ENCODE results near the gene VWA5B1.
"Not testable (repeated sequence)": the region's sequence is repeated elsewhere in the genome, so short reads cannot be mapped to it uniquely, and the experiment has no call there.

VWA5B1 gene

DNA sequence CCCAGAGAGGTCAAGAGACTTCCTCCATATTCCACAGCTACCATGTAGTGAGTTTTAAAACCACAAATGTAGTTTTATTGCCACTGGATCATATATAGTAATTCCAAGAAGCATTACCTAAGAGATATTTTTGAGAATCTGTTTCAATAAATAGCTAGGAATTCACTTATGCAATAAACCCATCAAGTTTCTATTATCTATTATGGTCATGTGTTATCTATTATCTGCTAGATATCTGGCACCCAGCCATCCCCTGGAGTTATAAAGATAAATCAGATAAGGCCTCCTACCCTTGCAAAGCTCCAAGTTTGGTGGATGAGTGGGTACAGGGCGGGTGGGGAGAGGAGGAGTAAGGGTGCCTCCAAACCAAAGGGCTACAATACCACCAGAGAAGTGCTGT, 10.3 kb upstream of the VWA5B1 start:
- no peak for DNase-seq

DNA sequence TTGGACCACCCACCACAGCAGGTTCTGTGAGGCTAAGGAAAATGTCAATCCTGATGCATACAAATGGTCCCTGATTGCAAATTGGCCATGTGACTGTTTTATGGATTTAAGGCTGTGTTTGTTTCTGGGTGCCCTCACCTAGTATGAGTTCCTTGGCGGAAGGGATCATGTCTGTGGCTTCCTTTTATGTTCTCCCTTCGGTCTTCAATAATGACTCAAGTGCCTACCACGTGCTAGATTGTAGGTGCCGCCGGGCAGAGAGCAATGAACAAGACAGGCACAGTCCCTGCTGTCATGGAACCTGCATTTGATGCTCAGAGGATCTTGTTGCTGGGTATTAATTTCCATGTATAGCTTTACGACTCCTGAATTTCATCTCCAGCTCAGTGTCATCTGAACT, 9.8 kb upstream of the VWA5B1 start:
- no peak for DNase-seq

DNA sequence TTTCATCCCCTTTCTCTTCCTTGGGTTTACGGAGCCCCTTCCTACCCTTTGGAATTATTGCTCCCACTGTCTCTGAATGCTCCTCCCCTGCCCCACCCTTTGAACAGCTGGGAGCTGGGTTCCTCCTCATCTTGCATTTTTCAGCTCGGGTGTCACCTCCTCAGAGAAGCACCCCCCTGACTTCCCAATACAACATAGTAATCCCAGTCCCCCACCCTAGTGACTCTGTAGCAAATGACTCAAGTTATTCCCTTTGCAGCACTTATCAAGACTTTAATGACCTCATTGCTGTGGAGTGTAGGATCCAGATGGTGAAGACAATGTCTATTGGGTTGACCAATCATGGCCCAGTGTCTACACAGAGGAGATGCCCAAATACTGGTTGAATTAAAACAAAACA, 8.9 kb upstream of the VWA5B1 start:
- DNase-seq, result no peak

DNA sequence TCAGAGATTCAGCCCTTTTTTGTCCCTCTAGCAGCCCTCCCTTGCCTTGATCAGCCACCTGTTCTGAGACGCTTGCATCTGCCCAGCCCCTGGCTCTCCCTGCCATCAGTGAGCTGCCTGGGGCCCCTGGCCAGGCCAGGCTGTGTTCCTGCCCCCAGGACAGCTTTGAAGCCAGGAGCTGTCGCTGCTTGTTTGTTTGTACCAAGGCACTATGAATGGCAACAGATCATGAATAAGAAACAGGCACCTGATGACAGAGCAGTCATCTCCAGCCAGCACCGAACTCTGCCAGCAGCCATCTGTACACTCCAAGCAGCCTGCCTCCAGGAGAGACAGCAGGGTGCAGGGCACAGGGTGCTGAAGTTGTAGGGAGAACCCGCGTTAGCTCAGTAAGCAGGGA, 8.1 kb upstream of the VWA5B1 start:
- no peak for DNase-seq

DNA sequence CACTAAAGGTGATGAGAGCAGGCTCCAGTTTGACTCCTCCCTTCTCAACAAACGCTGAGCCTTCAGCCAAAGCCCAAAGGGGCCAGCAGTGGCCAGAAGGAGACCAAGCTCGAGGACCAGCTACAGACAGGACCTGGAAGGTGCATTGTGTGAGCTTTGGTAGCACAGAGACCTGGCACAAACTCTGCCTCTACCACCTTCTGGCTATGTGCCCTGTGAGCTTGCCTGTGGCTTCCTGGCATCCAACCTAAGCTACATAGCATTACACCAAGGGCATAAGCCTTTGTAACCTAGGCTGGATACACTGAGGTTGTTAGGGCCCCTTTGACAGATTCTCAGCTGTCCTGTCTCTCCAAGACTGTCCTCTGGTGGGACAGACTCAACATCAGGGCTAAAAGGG, 6.6 kb upstream of the VWA5B1 start:
- no peak for DNase-seq

DNA sequence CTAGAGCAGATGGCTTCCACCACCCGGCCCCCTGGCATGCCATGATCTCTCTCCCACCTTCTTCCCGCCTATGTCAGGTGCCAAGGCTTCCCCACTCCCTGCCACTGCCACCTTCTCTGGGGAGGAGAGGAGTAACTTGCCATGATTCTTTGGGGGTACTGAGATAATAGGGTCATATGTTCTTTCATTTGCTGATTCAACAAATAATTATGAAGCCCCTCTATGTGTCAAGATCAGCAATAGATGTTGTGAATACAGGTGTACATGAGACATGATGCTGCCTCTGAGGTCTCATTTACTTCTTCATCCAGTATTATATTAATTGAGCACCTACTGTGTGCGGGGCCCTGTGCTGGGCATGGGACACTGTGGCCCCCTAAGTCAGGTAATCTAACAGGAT, 6.0 kb upstream of the VWA5B1 start:
- DNase-seq, result no peak

DNA sequence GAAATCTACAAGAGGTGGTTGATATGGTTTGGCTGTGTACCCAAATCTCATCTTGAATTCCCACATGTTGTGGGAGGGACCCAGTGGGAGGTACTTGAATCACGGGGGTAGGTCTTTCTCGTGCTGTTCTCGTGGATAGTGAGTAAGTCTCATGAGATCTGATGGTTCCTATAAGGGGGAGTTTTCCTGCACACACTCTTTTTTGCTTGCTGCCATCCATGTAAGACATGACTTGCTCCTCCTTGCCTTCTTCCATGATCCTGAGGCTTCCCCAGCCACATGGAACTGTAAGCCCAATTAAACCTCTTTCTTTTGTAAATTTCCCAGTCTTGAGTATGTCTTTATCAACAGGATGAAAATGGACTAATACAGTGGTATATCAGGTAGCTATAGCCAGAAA, 5.2 kb upstream of the VWA5B1 start:
- DNase-seq, result no peak

DNA sequence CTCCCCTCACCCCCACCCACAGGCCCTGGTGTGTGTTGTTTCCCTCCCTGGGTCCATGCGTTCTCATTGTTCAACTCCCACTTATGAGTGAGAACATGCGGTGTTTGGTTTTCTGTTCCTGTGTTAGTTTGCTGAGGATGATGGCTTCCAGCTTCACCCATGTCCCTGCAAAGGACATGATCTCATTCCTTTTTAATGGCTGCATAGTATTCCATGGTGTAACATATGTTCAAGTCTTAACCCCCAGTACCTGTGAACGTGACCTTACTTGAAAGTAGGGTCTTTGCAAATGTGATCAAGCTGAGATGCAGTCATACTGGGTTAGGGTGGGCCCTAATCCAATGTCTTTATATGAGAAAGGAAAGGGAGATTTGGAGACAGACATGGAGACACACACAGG, 3.0 kb upstream of the VWA5B1 start:
- not testable (repeated sequence) for DNase-seq

DNA sequence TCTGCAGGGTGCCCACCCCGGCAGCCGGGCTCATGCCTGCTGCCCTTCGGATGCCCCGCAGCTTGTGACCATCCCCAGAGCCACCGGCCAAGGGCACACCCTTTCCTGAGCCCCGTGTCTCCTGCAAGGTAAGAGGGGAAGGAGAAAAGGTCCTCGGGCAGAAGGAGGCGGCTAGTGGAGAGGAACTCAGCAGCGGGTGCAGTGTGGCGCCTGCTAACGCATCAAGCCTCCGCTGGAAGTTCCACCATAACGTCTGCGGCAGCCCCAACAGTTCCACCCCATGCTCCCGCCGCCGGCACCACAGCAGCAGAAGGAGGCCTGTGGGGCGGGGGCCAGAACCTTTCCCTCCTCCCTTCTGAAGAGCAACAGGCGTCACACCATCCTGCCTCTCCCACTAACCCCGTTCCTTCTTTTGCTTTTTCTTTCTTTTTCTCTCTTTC, 990 bp downstream of the VWA5B1 start:
- no peak for DNase-seq

DNA sequence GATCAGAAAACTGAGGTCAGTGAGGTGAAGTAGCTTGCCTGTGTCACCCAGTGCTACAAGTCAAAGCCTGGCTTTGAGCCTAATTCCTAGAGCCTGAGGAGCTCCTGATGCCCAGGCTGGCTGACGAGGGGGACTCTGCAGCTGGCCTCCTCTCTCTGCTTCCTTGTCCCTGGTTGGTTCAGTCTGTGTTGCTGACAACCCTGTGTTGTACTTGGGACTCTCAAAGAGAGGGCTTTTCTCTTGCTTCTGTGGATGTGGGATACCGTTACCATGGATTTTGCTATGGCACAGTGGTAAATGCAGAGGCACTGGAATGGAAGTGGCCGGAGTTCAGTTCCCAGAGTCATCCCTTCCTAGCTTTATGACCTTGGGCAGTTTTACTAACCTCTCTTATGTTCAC, 8.0 kb downstream of the VWA5B1 start:
- DNase-seq, result no peak

DNA sequence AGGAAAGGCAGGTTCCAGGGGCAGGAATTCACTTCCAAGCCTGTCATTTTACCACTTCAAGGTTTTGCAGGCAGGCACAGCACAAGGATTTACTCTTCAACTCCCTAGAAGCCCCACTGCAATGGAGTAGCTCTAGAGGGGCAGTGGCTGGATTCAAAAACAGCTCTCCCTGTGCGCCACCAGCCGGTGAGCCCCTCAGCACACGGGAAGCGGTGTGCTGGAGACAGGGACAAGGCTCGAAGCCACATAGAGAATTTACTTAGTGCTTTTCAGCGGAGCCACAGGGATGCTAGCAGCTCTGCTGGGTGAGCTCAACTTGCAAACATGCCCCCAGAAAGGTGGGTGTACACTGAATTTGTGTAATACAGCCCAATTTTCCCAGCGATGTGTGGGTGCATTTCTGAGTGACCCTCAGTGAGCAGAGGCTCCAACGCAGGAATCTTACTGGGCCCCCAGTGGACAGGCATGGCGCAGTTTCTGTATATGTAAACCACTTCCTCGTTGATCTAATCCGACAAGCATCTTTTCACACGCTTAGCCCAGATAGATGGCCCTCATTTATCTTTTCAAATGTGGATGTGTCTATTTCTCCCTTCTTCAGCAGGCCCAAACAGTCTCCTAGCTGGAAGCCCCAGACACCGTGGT, 10.9 kb downstream of the VWA5B1 start:
- no peak for DNase-seq

DNA sequence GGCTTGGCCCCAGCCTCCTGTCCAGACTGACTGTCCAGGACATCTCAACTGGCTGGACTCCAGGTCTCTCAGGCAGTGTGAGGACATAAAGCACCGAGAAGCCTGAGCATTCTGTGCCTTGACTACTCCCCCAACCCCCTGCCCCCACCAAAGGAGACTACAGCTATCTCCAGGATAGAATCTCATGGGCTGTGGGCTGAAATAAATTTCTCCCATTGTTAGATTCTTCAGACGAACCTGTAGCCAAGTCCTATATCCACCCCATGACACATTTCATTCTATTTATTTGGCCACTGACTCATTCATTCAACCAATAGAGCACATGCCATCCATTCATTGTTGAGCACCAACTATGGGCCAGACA, 11.4 kb downstream of the VWA5B1 start:
- no peak for DNase-seq

DNA sequence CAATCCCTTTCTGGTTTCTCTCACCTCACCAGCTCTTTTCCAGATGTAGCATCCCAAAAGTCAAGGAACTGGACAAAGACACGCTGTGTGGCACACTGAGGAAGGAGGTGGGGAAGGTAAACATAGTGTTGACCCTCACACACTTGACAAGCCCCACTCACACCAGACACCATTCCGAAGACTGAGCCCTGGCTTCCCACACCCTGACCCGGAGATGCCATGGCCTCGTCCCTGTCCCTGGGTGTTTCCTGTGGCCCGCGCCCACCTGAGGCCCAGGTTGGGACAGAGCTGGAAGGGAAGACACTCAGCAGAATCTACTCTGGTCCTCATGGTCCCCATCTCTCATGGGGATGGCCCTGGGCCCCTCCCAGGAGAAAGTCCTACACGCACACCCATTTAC, 16.4 kb downstream of the VWA5B1 start:
- DNase-seq, result no peak

DNA sequence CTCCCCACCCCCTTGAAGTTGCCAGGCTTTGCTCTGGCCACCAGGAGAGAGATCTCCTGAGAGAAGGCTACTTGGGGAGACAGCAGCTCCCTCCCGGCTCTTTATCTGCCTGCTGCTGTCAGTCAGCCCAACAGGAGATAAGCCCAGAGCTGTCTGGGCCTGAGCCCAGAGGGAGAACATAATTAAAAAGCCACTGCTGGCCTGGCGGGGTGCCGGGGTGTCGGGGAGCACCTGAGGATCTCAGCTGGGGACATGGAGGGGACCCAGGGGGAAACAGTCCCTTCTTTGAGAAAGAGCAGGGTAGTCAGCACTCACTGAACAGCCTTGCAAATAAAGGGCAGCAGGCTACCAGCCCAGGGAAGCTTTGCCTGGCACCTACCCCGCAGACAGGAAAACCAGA, 17.9 kb downstream of the VWA5B1 start:
- no peak for DNase-seq

DNA sequence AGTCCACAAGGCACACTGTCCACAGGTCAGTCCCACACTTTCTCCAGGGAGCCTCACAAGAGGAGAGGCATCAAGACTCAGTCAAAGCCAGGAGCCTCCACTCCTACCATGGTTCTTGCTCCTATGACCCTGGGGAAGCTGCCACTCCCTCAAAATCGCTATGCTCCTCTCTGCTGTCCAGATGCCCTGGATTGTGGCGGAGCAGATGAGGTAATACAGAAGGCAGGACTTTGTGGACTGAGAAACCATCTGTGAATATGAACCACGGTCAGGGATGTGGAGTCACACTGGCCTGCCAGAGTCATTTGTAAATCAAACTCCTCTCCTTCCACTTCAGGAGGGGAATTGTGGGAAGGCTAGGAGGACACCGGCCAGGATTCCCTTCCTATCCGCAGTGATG, 20.6 kb downstream of the VWA5B1 start:
- DNase-seq, result no peak

DNA sequence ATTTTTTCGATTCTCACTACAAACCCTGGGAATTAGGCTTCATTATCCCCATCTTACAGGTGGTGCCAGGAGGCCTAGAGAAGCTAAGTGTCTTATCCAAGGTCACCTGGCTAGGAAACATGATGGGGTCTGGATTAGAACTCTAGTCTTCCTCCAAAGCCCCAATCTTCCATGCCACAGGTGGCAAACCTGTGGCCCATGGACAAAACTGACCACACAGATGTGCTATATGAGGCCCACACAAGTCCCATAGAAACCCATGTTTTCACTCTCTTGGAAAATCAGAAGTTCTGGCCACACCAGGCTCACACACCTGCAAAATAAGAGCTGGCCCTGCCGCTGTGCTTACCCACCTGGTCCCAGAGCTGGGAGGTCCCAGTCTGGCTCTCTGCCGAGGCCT, 21.6 kb downstream of the VWA5B1 start:
- DNase-seq, result no peak

DNA sequence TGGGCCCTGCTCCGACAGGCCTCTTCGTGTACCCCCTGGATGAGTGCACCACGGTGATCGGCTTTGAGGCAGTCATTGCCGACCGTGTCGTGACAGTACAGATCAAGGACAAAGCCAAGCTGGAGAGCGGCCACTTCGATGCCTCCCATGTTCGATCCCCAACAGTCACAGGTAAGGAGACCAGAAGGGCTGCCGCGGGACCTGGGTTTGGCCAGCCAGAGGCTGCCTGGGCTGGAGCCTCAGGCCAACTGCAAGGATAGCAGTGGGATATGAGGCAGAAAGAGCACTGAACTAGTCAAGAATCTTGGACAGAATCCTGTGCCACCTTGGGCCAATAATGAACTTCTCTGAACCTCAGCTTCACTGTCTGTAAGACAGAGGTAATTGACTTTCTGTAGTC, 22.1 kb downstream of the VWA5B1 start:
- DNase-seq, result no peak

DNA sequence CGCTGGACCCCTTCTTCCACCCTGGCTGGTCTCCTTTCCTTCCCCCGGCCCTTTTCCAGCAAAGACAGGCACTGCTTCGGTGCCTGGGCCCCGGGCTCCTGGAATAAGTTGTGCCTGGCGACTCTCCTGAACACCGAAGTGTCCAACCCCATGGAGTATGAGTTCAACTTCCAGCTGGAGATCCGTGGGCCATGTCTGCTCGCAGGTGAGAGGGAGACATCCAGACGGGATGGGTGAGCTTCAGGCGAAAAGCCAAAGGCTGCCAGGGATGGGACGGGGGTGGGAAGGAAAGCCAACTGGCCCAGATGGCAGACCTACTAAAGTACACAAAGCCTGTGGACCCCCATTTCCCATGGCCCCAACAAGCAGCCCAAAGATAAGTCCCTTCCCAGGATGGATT, 26.8 kb downstream of the VWA5B1 start:
- no peak for DNase-seq

DNA sequence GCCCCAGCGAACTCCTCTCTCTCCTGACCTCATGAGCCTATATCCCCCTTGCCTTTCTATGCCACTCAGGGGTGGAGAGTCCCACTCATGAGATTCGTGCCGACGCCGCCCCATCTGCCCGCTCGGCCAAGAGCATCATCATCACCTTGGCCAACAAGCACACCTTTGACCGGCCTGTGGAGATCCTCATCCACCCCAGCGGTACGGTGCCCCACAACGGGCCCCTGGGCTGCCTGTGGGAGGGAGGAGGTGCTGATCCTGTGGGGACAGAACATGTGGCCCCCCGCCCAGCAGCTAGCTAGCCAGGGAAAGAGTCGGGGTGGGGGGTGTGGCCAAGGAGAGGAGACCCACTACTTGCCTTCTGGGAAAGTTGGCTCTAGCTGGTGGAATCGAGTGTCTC, 27.8 kb downstream of the VWA5B1 start:
- no peak for DNase-seq

DNA sequence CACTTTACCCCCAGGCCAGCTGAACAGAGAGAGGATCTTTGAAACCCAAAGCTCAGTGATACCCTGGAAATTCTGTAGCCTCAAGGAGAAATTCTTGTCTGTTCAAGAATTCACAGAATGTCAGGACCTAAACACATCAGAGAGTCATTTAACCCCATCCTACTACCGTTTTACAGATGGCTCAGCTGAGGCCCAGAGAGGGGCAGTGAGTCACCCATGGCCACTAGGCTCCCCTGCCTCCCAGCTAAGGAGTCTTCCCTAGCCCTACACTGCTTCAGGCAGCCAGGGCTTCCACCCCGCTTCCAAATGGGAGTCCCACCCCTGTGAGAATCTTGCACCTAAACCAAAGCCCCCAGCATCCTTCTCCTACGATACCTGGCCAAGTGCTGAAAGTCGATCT, 28.3 kb downstream of the VWA5B1 start:
- DNase-seq, result no peak

DNA sequence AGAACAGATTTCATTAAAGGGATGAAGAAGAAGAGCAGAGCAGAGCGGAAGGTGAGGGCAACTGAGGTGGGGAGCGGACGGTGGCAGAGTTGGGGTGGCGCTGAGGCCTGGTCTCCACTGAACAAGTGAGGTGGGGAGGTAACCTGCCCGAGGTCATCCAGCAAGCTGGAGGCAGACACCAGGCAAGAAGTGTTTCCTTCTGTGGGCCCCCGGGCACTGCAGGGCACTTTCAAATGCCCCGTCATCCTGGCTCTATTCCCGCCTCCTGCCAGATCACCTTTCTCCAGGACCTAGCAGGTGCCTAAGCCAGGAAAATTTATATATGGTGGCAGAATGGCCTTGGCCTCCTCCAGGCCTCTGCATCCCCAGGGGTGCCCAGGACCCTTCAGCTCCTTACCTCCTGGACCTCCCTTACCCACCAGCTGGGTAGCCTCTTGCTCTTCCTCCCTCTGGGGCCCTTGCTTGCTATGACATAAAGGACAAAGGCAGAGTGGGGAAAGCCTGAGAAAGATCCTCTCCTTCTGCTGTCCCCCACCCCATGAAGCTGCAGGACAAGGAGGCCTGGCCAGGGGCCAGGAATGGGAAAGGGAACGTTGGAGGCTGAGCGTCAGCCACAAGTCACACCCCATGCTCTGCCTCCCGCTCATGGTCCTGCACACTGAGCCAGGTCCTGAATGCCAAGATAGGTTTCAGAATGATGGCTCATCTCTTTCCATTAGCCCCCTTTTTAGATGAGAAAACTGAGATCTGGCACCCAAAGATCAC, 29.0 kb downstream of the VWA5B1 start:
- DNase-seq, result no peak

DNA sequence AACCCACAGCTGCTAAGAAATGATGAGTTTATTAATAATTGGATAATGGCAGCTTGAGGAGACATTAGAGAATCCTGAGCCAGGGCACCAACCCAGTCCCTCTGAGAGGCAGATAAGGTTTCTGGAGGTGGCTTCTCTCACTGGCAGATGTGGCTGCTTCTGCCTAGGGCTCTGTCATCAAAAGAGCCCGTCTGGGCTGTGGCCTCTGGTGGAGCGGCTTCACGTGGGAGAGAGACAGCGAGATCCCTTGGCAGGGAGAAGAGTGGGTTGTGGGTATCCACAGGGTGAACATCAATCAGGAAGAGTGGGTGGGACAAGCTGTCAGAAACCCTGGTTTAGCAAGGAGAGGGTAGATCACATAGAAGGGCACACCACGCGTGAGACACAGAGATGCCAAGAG, 30.0 kb downstream of the VWA5B1 start:
- DNase-seq, result no peak

DNA sequence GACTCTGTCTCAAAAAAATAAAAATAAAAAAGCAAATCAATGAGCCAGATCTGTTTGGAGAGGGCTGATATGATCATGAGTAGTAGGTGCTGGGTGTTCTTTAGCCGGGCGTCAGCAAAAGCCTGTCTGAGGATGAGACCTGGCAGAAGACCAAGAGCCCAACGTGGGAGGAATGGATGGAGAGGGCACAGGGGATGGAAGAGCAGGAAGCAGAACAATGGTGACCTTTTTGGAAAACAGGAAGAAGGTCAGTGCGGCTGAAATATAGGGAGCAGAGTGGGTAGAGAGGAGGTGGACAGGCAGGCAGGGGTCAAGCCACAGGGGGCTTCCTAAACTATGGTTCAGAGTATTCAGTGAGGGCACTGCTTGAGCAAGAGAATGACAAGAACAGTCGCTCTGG, 30.9 kb downstream of the VWA5B1 start:
- no peak for DNase-seq

DNA sequence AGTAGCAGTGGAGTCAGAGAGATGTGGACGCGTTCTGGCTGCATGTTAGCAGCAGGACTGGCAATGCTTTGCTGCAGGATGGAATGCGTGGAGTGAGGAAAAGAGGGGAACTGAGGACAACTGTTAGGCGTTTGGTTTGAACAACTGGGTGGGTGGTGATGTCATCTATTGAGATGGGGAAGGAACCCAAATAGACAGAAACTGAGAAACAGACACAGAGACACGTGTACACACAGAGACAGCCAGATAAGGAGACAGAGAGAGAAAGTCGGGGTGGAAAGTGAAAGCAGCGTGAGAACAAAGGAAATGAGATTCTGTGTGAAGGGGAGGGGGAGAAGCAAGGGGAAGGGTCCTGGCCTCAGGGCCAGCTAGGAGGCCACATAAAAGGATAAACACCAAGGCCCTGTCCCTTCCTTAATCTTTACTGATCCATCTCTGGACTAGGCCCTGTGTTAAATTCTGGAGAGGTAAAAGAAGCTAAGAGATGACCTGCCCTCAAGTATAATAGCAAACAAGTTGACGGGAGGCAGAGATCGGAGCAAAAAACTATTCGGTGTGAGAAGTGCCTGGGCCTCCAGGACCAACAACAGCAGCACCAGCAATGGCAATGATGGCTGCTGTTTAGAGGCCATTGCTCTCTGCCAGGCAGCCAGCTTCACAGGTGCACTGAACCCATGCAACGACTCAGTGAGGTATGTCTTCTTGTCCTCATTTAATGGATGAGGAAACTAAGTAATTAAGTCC, 31.6 kb downstream of the VWA5B1 start:
- no peak for DNase-seq

All from NCI-H187 treated with DMSO at 0.1 percent for 48 hours (cell line).